NCI-H1930 (cell line): ENCODE measurements around the gene RRBP1.

Source experiments
- DNase-seq, 2 experiments: peaks; one replicate each; lab custom pipeline; 2025; lab: John Stamatoyannopoulos, UW

Gene RRBP1

GRCh38 chr20:17609811-17610377 lies 72.1 kb downstream of the RRBP1 start:
- no peak for DNase-seq

- DNase-seq = no peak
These were observed 73.1 kb downstream of the RRBP1 start for GRCh38 chr20:17608701-17609497.

- no peak for DNase-seq
These were observed 76.0 kb downstream of the RRBP1 start for GRCh38 chr20:17606001-17606400.

- DNase-seq = no peak
These were observed 76.8 kb downstream of the RRBP1 start for GRCh38 chr20:17605131-17605660.

- DNase-seq = no peak
These were observed 79.5 kb downstream of the RRBP1 start for GRCh38 chr20:17602493-17602892.

GRCh38 chr20:17601957-17602356 lies 80.1 kb downstream of the RRBP1 start:
- DNase-seq = no peak

- DNase-seq = no peak
These were observed 84.0 kb downstream of the RRBP1 start for GRCh38 chr20:17598013-17598550.

GRCh38 chr20:17595856-17596255 lies 86.2 kb downstream of the RRBP1 start:
- no peak for DNase-seq

- DNase-seq = no peak
These were observed 87.6 kb downstream of the RRBP1 start for GRCh38 chr20:17594443-17594842.

GRCh38 chr20:17593902-17594301 lies 88.1 kb downstream of the RRBP1 start:
- DNase-seq = no peak

GRCh38 chr20:17590245-17590644 lies 91.8 kb downstream of the RRBP1 start:
- no peak for DNase-seq

- no peak for DNase-seq
These were observed 92.7 kb downstream of the RRBP1 start for GRCh38 chr20:17589161-17589834.

- no peak for DNase-seq
These were observed 94.2 kb downstream of the RRBP1 start for GRCh38 chr20:17587824-17588223.

GRCh38 chr20:17587148-17587547 lies 94.9 kb downstream of the RRBP1 start:
- DNase-seq = no peak

GRCh38 chr20:17586250-17586649 lies 95.8 kb downstream of the RRBP1 start:
- no peak for DNase-seq

- DNase-seq = no peak
These were observed 97.4 kb downstream of the RRBP1 start for GRCh38 chr20:17584689-17585088.

- no peak for DNase-seq
These were observed 98.9 kb downstream of the RRBP1 start for GRCh38 chr20:17583126-17583525.

GRCh38 chr20:17580895-17581294 lies 101.1 kb downstream of the RRBP1 start:
- DNase-seq = no peak

GRCh38 chr20:17579369-17580039 lies 102.5 kb downstream of the RRBP1 start:
- DNase-seq = no peak

GRCh38 chr20:17576215-17576614 lies 105.8 kb downstream of the RRBP1 start:
- DNase-seq = no peak

- no peak for DNase-seq
These were observed 108.6 kb downstream of the RRBP1 start for GRCh38 chr20:17573463-17573862.

- DNase-seq = no peak
These were observed 109.9 kb downstream of the RRBP1 start for GRCh38 chr20:17572034-17572638.
